ENCODE results near the gene CAND2.
"Not testable (repeated sequence)": the region's sequence is repeated elsewhere in the genome, so short reads cannot be mapped to it uniquely, and the experiment has no call there.

The CAND2 gene

GRCh38 chr3:12868039-12869034 lies 71.9 kb downstream of the CAND2 start:
- ATAC-seq: peak; percentile 70
- H3K9me3 Mint-ChIP-seq: peaks cover 5% of the 10 kb centered on the region

GRCh38 chr3:12869035-12869621 lies 72.6 kb downstream of the CAND2 start:
- H3K4me3 Mint-ChIP-seq: peak overlapping the region; percentile 83

More at GRCh38 chr3:12868039-12869034, 71.9 kb downstream of the CAND2 start:
- Mint-ChIP-seq H3K4me3 (peak overlapping the region; percentile 83), H3K4me1 (peaks cover 15% of the 10 kb centered on the region), H3K27me3 (peaks cover 15% of the 10 kb centered on the region), H3K36me3 (ENCODE audit: low read depth) (no peaks in the 10 kb centered on the region), H3K27ac (peak overlapping the region; percentile 82)
- DNase-seq: peak; percentile 67

GRCh38 chr3:12870942-12871341 lies 74.5 kb downstream of the CAND2 start:
- Mint-ChIP-seq H3K27me3 (peaks cover 20% of the 10 kb centered on the region), H3K4me1 (peaks cover 15% of the 10 kb centered on the region), H3K36me3 (ENCODE audit: low read depth) (no peaks in the 10 kb centered on the region), H3K27ac (no peak overlapping the region), H3K9me3 (no peaks in the 10 kb centered on the region), H3K4me3 (no peak overlapping the region)
- ATAC-seq (no peak), DNase-seq (no peak)

More at GRCh38 chr3:12869035-12869621, 72.6 kb downstream of the CAND2 start:
- Mint-ChIP-seq H3K27me3 (peaks cover 15% of the 10 kb centered on the region), H3K36me3 (ENCODE audit: low read depth) (no peaks in the 10 kb centered on the region), H3K9me3 (peaks cover 5% of the 10 kb centered on the region), H3K4me1 (peaks cover 15% of the 10 kb centered on the region), H3K27ac (no peak overlapping the region)
- DNase-seq: peak; percentile 58
- peak; percentile 31 for ATAC-seq

GRCh38 chr3:12871404-12871983 lies 75.0 kb downstream of the CAND2 start:
- Mint-ChIP-seq H3K4me3 (no peak overlapping the region), H3K4me1 (peaks cover 15% of the 10 kb centered on the region), H3K9me3 (no peaks in the 10 kb centered on the region), H3K36me3 (ENCODE audit: low read depth) (no peaks in the 10 kb centered on the region), H3K27me3 (peaks cover 20% of the 10 kb centered on the region), H3K27ac (no peak overlapping the region)
- ATAC-seq (no peak), DNase-seq (no peak)

GRCh38 chr3:12875857-12876836 lies 79.7 kb downstream of the CAND2 start:
- H3K4me1 Mint-ChIP-seq: no peaks in the 10 kb centered on the region
- H3K27me3 Mint-ChIP-seq: peaks cover 11% of the 10 kb centered on the region
- no peaks in the 10 kb centered on the region for H3K36me3 Mint-ChIP-seq (ENCODE audit: low read depth)
- ATAC-seq: peak; percentile 53
- no peaks in the 10 kb centered on the region for H3K9me3 Mint-ChIP-seq
- no peak overlapping the region for H3K27ac Mint-ChIP-seq
- H3K4me3 Mint-ChIP-seq: no peak overlapping the region
- DNase-seq: peak; percentile 45

GRCh38 chr3:12877040-12877439 lies 80.6 kb downstream of the CAND2 start:
- no peak for ATAC-seq
- H3K27ac Mint-ChIP-seq: no peak overlapping the region
- no peak for DNase-seq
- no peak overlapping the region for H3K4me3 Mint-ChIP-seq
- H3K4me1 Mint-ChIP-seq: peaks cover under 1% of the 10 kb centered on the region
- H3K27me3 Mint-ChIP-seq: peaks cover 11% of the 10 kb centered on the region
- H3K9me3 Mint-ChIP-seq: no peaks in the 10 kb centered on the region
- no peaks in the 10 kb centered on the region for H3K36me3 Mint-ChIP-seq (ENCODE audit: low read depth)

GRCh38 chr3:12878141-12878574 lies 81.7 kb downstream of the CAND2 start:
- Mint-ChIP-seq H3K4me1 (peaks cover 2% of the 10 kb centered on the region), H3K27me3 (peaks cover 11% of the 10 kb centered on the region), H3K9me3 (no peaks in the 10 kb centered on the region), H3K27ac (no peak overlapping the region), H3K36me3 (ENCODE audit: low read depth) (peaks cover 1% of the 10 kb centered on the region), H3K4me3 (no peak overlapping the region)
- ATAC-seq (no peak), DNase-seq (no peak)

- not testable (repeated sequence) for ATAC-seq; H3K36me3 Mint-ChIP-seq (ENCODE audit: low read depth); H3K9me3 Mint-ChIP-seq; H3K4me3 Mint-ChIP-seq; H3K4me1 Mint-ChIP-seq; DNase-seq; H3K27ac Mint-ChIP-seq
- H3K27me3 Mint-ChIP-seq: peaks cover 11% of the 10 kb centered on the region
Observed at GRCh38 chr3:12878758-12879157, 82.3 kb downstream of the CAND2 start.

GRCh38 chr3:12879191-12879815 lies 82.8 kb downstream of the CAND2 start:
- Mint-ChIP-seq H3K36me3 (ENCODE audit: low read depth) (peaks cover 1% of the 10 kb centered on the region), H3K4me1 (peaks cover 2% of the 10 kb centered on the region), H3K9me3 (no peaks in the 10 kb centered on the region), H3K27me3 (peaks cover 11% of the 10 kb centered on the region), H3K27ac (no peak overlapping the region), H3K4me3 (no peak overlapping the region)
- DNase-seq: no peak
- ATAC-seq: no peak

- peaks cover 13% of the 10 kb centered on the region for H3K4me1 Mint-ChIP-seq
- H3K27ac Mint-ChIP-seq; DNase-seq; H3K9me3 Mint-ChIP-seq; H3K36me3 Mint-ChIP-seq (ENCODE audit: low read depth); H3K4me3 Mint-ChIP-seq; H3K27me3 Mint-ChIP-seq; ATAC-seq: not testable (repeated sequence)
Observed at GRCh38 chr3:12881858-12882257, 85.4 kb downstream of the CAND2 start.

- H3K4me1 Mint-ChIP-seq: peaks cover 13% of the 10 kb centered on the region
- ATAC-seq (no peak), DNase-seq (no peak)
- H3K27me3 Mint-ChIP-seq: peaks cover 1% of the 10 kb centered on the region
- no peak overlapping the region for H3K27ac Mint-ChIP-seq
- H3K4me3 Mint-ChIP-seq: no peak overlapping the region
- H3K36me3 Mint-ChIP-seq (ENCODE audit: low read depth): peaks cover 1% of the 10 kb centered on the region
- H3K9me3 Mint-ChIP-seq: no peaks in the 10 kb centered on the region
Observed at GRCh38 chr3:12882336-12883310, 86.1 kb downstream of the CAND2 start.

GRCh38 chr3:12884186-12884680 lies 87.8 kb downstream of the CAND2 start:
- Mint-ChIP-seq H3K27me3 (peaks cover 11% of the 10 kb centered on the region), H3K36me3 (ENCODE audit: low read depth) (peaks cover 1% of the 10 kb centered on the region), H3K27ac (no peak overlapping the region), H3K9me3 (no peaks in the 10 kb centered on the region), H3K4me1 (peaks cover 13% of the 10 kb centered on the region), H3K4me3 (no peak overlapping the region)
- ATAC-seq (no peak), DNase-seq (no peak)

Measured in activated naive CD8-positive, alpha-beta T cell treated with anti-CD3 and anti-CD28 coated beads, Interleukin-2, amount 50 U/mL, for 24 hours (primary cell).